ENCODE results near the gene ITGA1. TPM values are rescaled to one million over a fixed set of nuclear protein-coding genes. Genes with fewer than 3 reads are reported as not detected.

The ITGA1 gene
- polyA plus RNA-seq, 3 donors: 0.33 to 0.89 (median 0.79) TPM

DNA sequence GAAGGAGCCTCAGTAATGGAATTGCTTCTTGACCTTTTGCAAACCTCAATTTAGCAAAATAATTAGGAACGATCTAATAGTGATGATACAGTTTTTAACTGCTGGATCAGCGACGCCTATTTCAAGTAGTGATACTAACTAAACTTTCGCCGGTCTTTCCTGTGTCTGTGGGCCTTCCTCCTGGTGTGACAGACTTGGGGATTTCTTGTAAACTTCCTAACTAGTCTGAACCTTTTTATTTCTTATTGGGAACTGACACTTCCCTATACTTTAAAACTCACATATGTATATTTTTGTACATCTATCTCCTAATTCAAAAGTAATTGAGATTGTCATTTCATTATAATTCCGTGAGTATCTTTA lies 15.2 kb downstream of the ITGA1 start:
- no CpG with 5 or more reads among the region's 6 CpGs for WGBS (ENCODE audit: insufficient coverage)
- no peak overlapping the region for H3K4me3 ChIP-seq (replicated peaks in 1 of 3; ENCODE audit: low read depth in 2 of 3, low read length in 3 of 3)
- DNase-seq: peak in 1 of 3 donors; percentile 14
- H3K4me1 ChIP-seq (ENCODE audit: control insufficient read depth in 1 of 2, insufficient read depth in 2 of 2, low read length in 2 of 2): peaks cover 52 to 74% of the 10 kb centered on the region in 2 donors
- H3K36me3 ChIP-seq (replicated peaks in 1 of 2; ENCODE audit: control insufficient read depth in 1 of 2, insufficient read depth in 2 of 2, low read length in 2 of 2): no peaks in the 10 kb centered on the region
- peaks cover 5 to 8% of the 10 kb centered on the region in 2 donors for H3K36me3 Mint-ChIP-seq
- no peak overlapping the region for H3K4me3 Mint-ChIP-seq
- no peak overlapping the region for H3K9ac ChIP-seq (ENCODE audit: insufficient read depth, low read length, poor library complexity, severe bottlenecking)
- H3K27me3 Mint-ChIP-seq (ENCODE audit: low read depth in 3 of 3): peaks cover 0 to 3% (median 0%) of the 10 kb centered on the region in 3 donors
- intact Hi-C loops (cut with micrococcal nuclease): no loop called here
- H3K79me2 ChIP-seq (ENCODE audit: insufficient read depth, low read length): peaks cover 48% of the 10 kb centered on the region
- no peaks in the 10 kb centered on the region for H3K27me3 ChIP-seq (ENCODE audit: control insufficient read depth in 2 of 2, insufficient read depth in 2 of 2, low read length in 2 of 2)
- no peak overlapping the region for H2AFZ ChIP-seq (ENCODE audit: insufficient read depth, low read depth, low read length, poor library complexity, severe bottlenecking)
- peak overlapping the region in 1 of 2 donors; percentile 16 for H3K27ac ChIP-seq (ENCODE audit: low read depth in 1 of 2, low read length in 2 of 2)
- H3K9me3 Mint-ChIP-seq: peaks cover 0 to 3% (median 0%) of the 10 kb centered on the region in 7 donors
- no peaks in the 10 kb centered on the region for H3K9me3 ChIP-seq (replicated peaks in 1 of 2; ENCODE audit: control insufficient read depth in 1 of 2, insufficient read depth in 1 of 2, low read length in 2 of 2)
- H4K20me1 ChIP-seq (ENCODE audit: insufficient read depth, low read length): no peaks in the 10 kb centered on the region
- TF ChIP-seq, protein P1, sequence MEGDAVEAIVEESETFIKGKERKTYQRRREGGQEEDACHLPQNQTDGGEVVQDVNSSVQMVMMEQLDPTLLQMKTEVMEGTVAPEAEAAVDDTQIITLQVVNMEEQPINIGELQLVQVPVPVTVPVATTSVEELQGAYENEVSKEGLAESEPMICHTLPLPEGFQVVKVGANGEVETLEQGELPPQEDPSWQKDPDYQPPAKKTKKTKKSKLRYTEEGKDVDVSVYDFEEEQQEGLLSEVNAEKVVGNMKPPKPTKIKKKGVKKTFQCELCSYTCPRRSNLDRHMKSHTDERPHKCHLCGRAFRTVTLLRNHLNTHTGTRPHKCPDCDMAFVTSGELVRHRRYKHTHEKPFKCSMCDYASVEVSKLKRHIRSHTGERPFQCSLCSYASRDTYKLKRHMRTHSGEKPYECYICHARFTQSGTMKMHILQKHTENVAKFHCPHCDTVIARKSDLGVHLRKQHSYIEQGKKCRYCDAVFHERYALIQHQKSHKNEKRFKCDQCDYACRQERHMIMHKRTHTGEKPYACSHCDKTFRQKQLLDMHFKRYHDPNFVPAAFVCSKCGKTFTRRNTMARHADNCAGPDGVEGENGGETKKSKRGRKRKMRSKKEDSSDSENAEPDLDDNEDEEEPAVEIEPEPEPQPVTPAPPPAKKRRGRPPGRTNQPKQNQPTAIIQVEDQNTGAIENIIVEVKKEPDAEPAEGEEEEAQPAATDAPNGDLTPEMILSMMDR (IDR thresholded peaks at IDR 0.05): no peak
- peak overlapping the region in 3 of 7 donors; percentile 20 to 38 (median 33) for H3K27ac Mint-ChIP-seq
- peaks cover 62% of the 10 kb centered on the region for H3K4me1 Mint-ChIP-seq
- peak overlapping the region; percentile 76 for H3K4me2 ChIP-seq (replicated peaks; ENCODE audit: extremely low read depth, low read length, poor library complexity, severe bottlenecking)

DNA sequence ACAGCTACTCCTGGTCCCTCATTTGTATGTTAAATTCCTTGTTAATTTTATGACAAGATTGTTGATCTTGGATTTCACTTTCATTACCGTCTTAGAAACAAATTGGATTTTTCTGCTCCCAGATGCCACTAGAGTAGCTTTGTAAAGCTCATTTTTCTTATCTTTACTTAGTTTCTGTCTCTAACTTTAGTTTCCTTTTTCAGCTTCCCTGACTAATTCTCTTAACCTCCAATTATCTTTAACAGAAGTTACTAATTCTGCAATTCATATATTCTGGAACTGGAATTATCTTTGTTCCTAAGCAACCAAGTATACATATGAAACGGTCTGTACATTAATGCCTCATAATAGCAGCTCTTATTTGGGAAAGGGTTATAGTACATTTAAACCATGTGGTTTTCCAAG lies 16.7 kb downstream of the ITGA1 start:
- Histone ChIP-seq H3K4me3 (replicated peaks in 1 of 3; ENCODE audit: low read depth in 2 of 3, low read length in 3 of 3) (no peak overlapping the region), H3K4me1 (ENCODE audit: control insufficient read depth in 1 of 2, insufficient read depth in 2 of 2, low read length in 2 of 2) (peaks cover 46 to 69% of the 10 kb centered on the region in 2 donors), H3K4me2 (replicated peaks; ENCODE audit: extremely low read depth, low read length, poor library complexity, severe bottlenecking) (no peak overlapping the region), H3K27me3 (ENCODE audit: control insufficient read depth in 2 of 2, insufficient read depth in 2 of 2, low read length in 2 of 2) (no peaks in the 10 kb centered on the region), H2AFZ (ENCODE audit: insufficient read depth, low read depth, low read length, poor library complexity, severe bottlenecking) (no peak overlapping the region), H4K20me1 (ENCODE audit: insufficient read depth, low read length) (no peaks in the 10 kb centered on the region), H3K9me3 (replicated peaks in 1 of 2; ENCODE audit: control insufficient read depth in 1 of 2, insufficient read depth in 1 of 2, low read length in 2 of 2) (no peaks in the 10 kb centered on the region), H3K79me2 (ENCODE audit: insufficient read depth, low read length) (peaks cover 41% of the 10 kb centered on the region), H3K36me3 (replicated peaks in 1 of 2; ENCODE audit: control insufficient read depth in 1 of 2, insufficient read depth in 2 of 2, low read length in 2 of 2) (no peaks in the 10 kb centered on the region), H3K9ac (ENCODE audit: insufficient read depth, low read length, poor library complexity, severe bottlenecking) (no peak overlapping the region), H3K27ac (ENCODE audit: low read depth in 1 of 2, low read length in 2 of 2) (peak overlapping the region in 1 of 2 donors; percentile 74)
- H3K27me3 Mint-ChIP-seq (ENCODE audit: low read depth in 3 of 3): peaks cover 0 to 3% (median 0%) of the 10 kb centered on the region in 3 donors
- H3K4me3 Mint-ChIP-seq: peak overlapping the region in 1 of 2 donors; percentile 41
- H3K9me3 Mint-ChIP-seq: peaks cover 0 to 3% (median 0%) of the 10 kb centered on the region in 7 donors
- peak overlapping the region; percentile 72 to 93 (median 83) for H3K27ac Mint-ChIP-seq
- H3K4me1 Mint-ChIP-seq: peaks cover 54% of the 10 kb centered on the region
- intact Hi-C loops (cut with micrococcal nuclease): no loop called here
- WGBS (ENCODE audit: insufficient coverage): 50% methylated on average over 1 of the region's 2 CpGs
- TF ChIP-seq, protein P1 (IDR thresholded peaks at IDR 0.05): no peak
- H3K36me3 Mint-ChIP-seq: peaks cover 5 to 8% of the 10 kb centered on the region in 2 donors
- DNase-seq: peak in 2 of 3 donors; percentile 34 to 42

Measured in CD14-positive monocyte (primary cell).